A549 (cell line): ENCODE measurements around the gene MB21D2.

Source experiments
- CTCF ChIP-seq: fragments of >200 bp; sonication (Bioruptor Twin); formaldehyde crosslinking; IDR thresholded peaks from 3 replicates; pipeline ENCODE4 v1.5.1; 2016
- ELK1 ChIP-seq: fragments of 150-350 bp; IDR thresholded peaks from 2 replicates; pipeline ENCODE4 v1.6.1; 2014; ENCODE audit warnings: low read depth, mild to moderate bottlenecking, low read length
- JUN ChIP-seq, 2 experiments: fragments of >200 bp; sonication (Bioruptor Twin); formaldehyde crosslinking; IDR thresholded peaks; 2 replicates in 1 of 2; 3 replicates in 1 of 2; pipeline ENCODE4 v1.6.1; 2016 to 2017
- MAFK ChIP-seq: fragments of 450-650 bp; IDR thresholded peaks from 2 replicates; pipeline ENCODE4 v1.6.1; 2014; ENCODE audit not compliant: partially characterized antibody
- MYC ChIP-seq: IDR thresholded peaks from 2 replicates; pipeline ENCODE4 v1.6.1; 2012; ENCODE audit warnings: mild to moderate bottlenecking, inconsistent platforms, low read length, improper control_type of control experiment, borderline replicate concordance
- PBX3 ChIP-seq: IDR thresholded peaks from 2 replicates; pipeline ENCODE4 v1.6.1; 2012
- PHF8 ChIP-seq: fragments of 200-600 bp; sonication (generic); IDR thresholded peaks from 2 replicates; pipeline ENCODE4 v1.6.1; 2016; ENCODE audit warnings: low read depth, mild to moderate bottlenecking, antibody characterized with exemption, moderate library complexity, borderline replicate concordance
- POLR2A ChIP-seq: IDR thresholded peaks from 2 replicates; pipeline ENCODE4 v1.6.1; 2012; ENCODE audit warnings: mild to moderate bottlenecking, low read length

- TF ChIP-seq JUN (IDR thresholded peaks at IDR 0.05) (no peak), ELK1 (no peak), CTCF (no peak), PHF8 (no peak), MAFK (no peak), POLR2A (no peak), PBX3 (no peak), MYC (no peak)
Observed at GRCh38 chr3:192861972-192862371, 55.7 kb downstream of the MB21D2 start.
